CD4-positive, alpha-beta T cell treated with Interleukin-15 for 4 hours (primary cell): ENCODE results near the gene DCAF8.

Experiments
- DNase-seq: peaks from one replicate; pipeline ENCODE4 v3.0.0-alpha.2; 2020; ENCODE audit warnings: low spot score

The DCAF8 gene

GRCh38 chr1:160168609-160169369 is 93.6 kb downstream of the DCAF8 start:
- no peak for DNase-seq

GRCh38 chr1:160168016-160168415 is 94.3 kb downstream of the DCAF8 start:
- no peak for DNase-seq

GRCh38 chr1:160167580-160167979 is 94.8 kb downstream of the DCAF8 start:
- no peak for DNase-seq

GRCh38 chr1:160167056-160167455 is 95.3 kb downstream of the DCAF8 start:
- no peak for DNase-seq

GRCh38 chr1:160166166-160166868 is 96.0 kb downstream of the DCAF8 start:
- DNase-seq = no peak
